Endothelial cell of umbilical vein (primary cell): ENCODE measurements around the gene SERPINE3. TPM values are rescaled to one million over a fixed set of nuclear protein-coding genes. Genes with fewer than 3 reads are reported as not detected.

Source experiments
- BruUV-seq: library from RNA; stranded (reverse); fragments of 400-500 nt; replicated peaks from 2 replicates; lab custom pipeline; 2021; lab: Mats Ljungman, UMichigan
- CTCF ChIA-PET: fragments of 300-600, 350-600 bp; sonication (Branson Sonifier 250); formaldehyde crosslinking; loops from one replicate; lab custom pipeline; 2021; ENCODE audit warnings: antibody characterized with exemption, inconsistent platforms; lab: Charles Lee
- POLR2A ChIA-PET: fragments of 300-600, 350-600 bp; sonication (Branson Sonifier 250); formaldehyde crosslinking; loops from one replicate; lab custom pipeline; 2021; ENCODE audit warnings: antibody characterized with exemption, inconsistent platforms; lab: Charles Lee
- DNase-seq: peaks from one replicate; pipeline ENCODE4 v3.0.0-alpha.2; 2011; ENCODE audit warnings: low read depth, low spot score
- FAIRE-seq: peaks from 2 replicates; lab custom pipeline; 2011; peaks lifted over from hg19 to GRCh38; lab: Jason Lieb, UNC
- H2AFZ ChIP-seq: 2 replicates; pipeline ENCODE4 v1.6.0; 2012; ENCODE audit warnings: low read depth, low read length, control low read depth, inconsistent platforms
- H3K27ac ChIP-seq: 2 replicates; pipeline ENCODE4 v1.5.1; 2011; ENCODE audit warnings: low read depth, mild to moderate bottlenecking, control low read depth, low read length, moderate library complexity; ENCODE audit not compliant: insufficient read depth
- H3K27me3 ChIP-seq, 2 experiments: 2 replicates each; pipeline versions ENCODE4 v1.6.0 to v1.6.1; 2011; ENCODE audit warnings: low read length in 2 of 2, mixed read lengths in 1 of 2; ENCODE audit not compliant: control insufficient read depth in 2 of 2, insufficient read depth in 2 of 2
- H3K36me3 ChIP-seq, 2 experiments: 2 replicates in 1 of 2; 3 replicates in 1 of 2; pipeline ENCODE4 v1.5.1; 2011; ENCODE audit warnings: low read length in 2 of 2, mild to moderate bottlenecking in 1 of 2, moderate library complexity in 1 of 2; ENCODE audit not compliant: control insufficient read depth in 2 of 2, insufficient read depth in 2 of 2; ENCODE audit errors: extremely low read depth in 1 of 2
- H3K4me1 ChIP-seq: 3 replicates; pipeline ENCODE4 v1.5.1; 2011; ENCODE audit warnings: mild to moderate bottlenecking, low read length; ENCODE audit not compliant: control insufficient read depth, insufficient read depth; ENCODE audit errors: extremely low read depth
- H3K4me2 ChIP-seq: 2 replicates; pipeline ENCODE4 v1.6.1; 2011; ENCODE audit warnings: low read length, control low read depth, mixed read lengths; ENCODE audit not compliant: insufficient read depth
- H3K4me3 ChIP-seq, 3 experiments: fragments of 200-600 bp in 1 of 3; sonication (generic), shearing (Covaris generic) in 1 of 3; replicated peaks in 1 of 3; 2 replicates each; pipeline ENCODE4 v1.5.1; 2011 to 2016; ENCODE audit warnings: control low read depth in 3 of 3, low read length in 3 of 3, mild to moderate bottlenecking in 2 of 3, inconsistent platforms in 1 of 3, low read depth in 1 of 3, moderate library complexity in 1 of 3; ENCODE audit not compliant: insufficient read depth in 1 of 3
- H3K79me2 ChIP-seq: 2 replicates; pipeline ENCODE4 v1.6.0; 2012; ENCODE audit warnings: low read length, inconsistent platforms; ENCODE audit not compliant: control insufficient read depth, insufficient read depth
- H3K9ac ChIP-seq: replicated peaks from 2 replicates; pipeline ENCODE3; 2011; ENCODE audit warnings: low read length, control low read depth; ENCODE audit not compliant: insufficient read depth; ENCODE audit errors: extremely low read depth
- H3K9me1 ChIP-seq: replicated peaks from 3 replicates; pipeline ENCODE4 v1.6.0; 2011; ENCODE audit warnings: mild to moderate bottlenecking, low read length; ENCODE audit not compliant: control insufficient read depth, insufficient read depth; ENCODE audit errors: extremely low read depth
- H3K9me3 ChIP-seq: replicated peaks from 2 replicates; pipeline ENCODE4 v1.5.1; 2012; ENCODE audit warnings: low read length, inconsistent platforms; ENCODE audit not compliant: control insufficient read depth, insufficient read depth
- H4K20me1 ChIP-seq: replicated peaks from 2 replicates; pipeline ENCODE3; 2011; ENCODE audit warnings: mild to moderate bottlenecking, low read length; ENCODE audit not compliant: control insufficient read depth, insufficient read depth; ENCODE audit errors: extremely low read depth
- CTCF ChIP-seq, 2 donors: IDR thresholded peaks; 1 replicate in 1 of 2; 2 replicates in 1 of 2; pipeline ENCODE4 v1.5.1; 2011; ENCODE audit warnings: low read length in 2 of 2, mild to moderate bottlenecking in 2 of 2, moderate library complexity in 2 of 2, control low read depth in 1 of 2, inconsistent platforms in 1 of 2, low read depth in 1 of 2; ENCODE audit not compliant: insufficient read depth in 1 of 2; ENCODE audit errors: extremely low read depth in 1 of 2
- EZH2 ChIP-seq: IDR thresholded peaks from 2 replicates; pipeline ENCODE4 v1.6.1; 2012; ENCODE audit warnings: borderline replicate concordance, low read depth, mild to moderate bottlenecking, moderate library complexity, low read length, inconsistent platforms; ENCODE audit not compliant: severe bottlenecking
- FOS ChIP-seq: IDR thresholded peaks from 2 replicates; pipeline ENCODE4 v1.6.1; 2011; ENCODE audit warnings: mild to moderate bottlenecking, low read length, moderate library complexity, borderline replicate concordance; ENCODE audit not compliant: insufficient read depth
- GATA2 ChIP-seq: IDR thresholded peaks from 2 replicates; pipeline ENCODE4 v1.7.0; 2011; ENCODE audit warnings: low read depth, mild to moderate bottlenecking, moderate library complexity, mixed read lengths, low read length; ENCODE audit not compliant: insufficient read length, insufficient read depth
- JUN ChIP-seq: IDR thresholded peaks from 2 replicates; pipeline ENCODE4 v1.6.1; 2011; ENCODE audit warnings: borderline replicate concordance, low read depth; ENCODE audit not compliant: insufficient read length, insufficient read depth
- MAX ChIP-seq: IDR thresholded peaks from 2 replicates; pipeline ENCODE4 v1.6.1; 2011; ENCODE audit not compliant: insufficient read depth, insufficient read length
- MYC ChIP-seq: IDR thresholded peaks from one replicate; pipeline ENCODE4 v1.6.1; 2011; ENCODE audit warnings: mild to moderate bottlenecking, low read depth, low read length
- POLR2A ChIP-seq: IDR thresholded peaks from 2 replicates; pipeline ENCODE4 v1.6.1; 2012; ENCODE audit warnings: low read depth, mild to moderate bottlenecking, control low read depth, low read length
- POLR2AphosphoS5 ChIP-seq: IDR thresholded peaks from 2 replicates; pipeline ENCODE4 v1.6.1; 2012; ENCODE audit warnings: low read depth, mild to moderate bottlenecking, control low read depth, low read length, moderate library complexity; ENCODE audit not compliant: insufficient read depth
- dilution Hi-C: fragments of 300-500 bp; cut with MboI; formaldehyde crosslinking; loops from one replicate; pipeline ENCODE4 v1.15.0; 2019; ENCODE audit warnings: low sequenced_read_pairs; ENCODE audit not compliant: extremely low pct_ligation_motif_present
- intact Hi-C: fragments of 100-400 bp; cut with micrococcal nuclease; formaldehyde crosslinking; loops from one replicate; pipeline ENCODE4 v1.10.0; 2022
- polyA plus RNA-seq, 4 experiments: library from polyadenylated mRNA; depleted of rRNA in 3 of 4; stranded (reverse) in 3 of 4; unstranded in 1 of 4; fragments of >200 nt; gene quantifications; 2 replicates each; pipeline versions ENCODE4 v1.2.1 to v1.2.3, GENCODE V29; 2011 to 2012; ENCODE audit warnings: missing spikeins in 1 of 4
- total RNA-seq: library from RNA; stranded (reverse); gene quantifications from 2 replicates; pipeline ENCODE4 v1.2.3, GENCODE V29; 2021

SERPINE3 gene
- total and polyA plus RNA-seq, 2 donors (not counting 3 experiments of a cell fraction or from before 2014, with no cell fraction given), result not detected

- no peak overlapping the region for H2AFZ ChIP-seq
- H3K4me2 ChIP-seq, result no peak overlapping the region
- intact Hi-C loops (no loop called here), dilution Hi-C loops (no loop called here)
- no peaks in the 10 kb centered on the region for H3K4me1 ChIP-seq
- no peaks in the 10 kb centered on the region for H3K27me3 ChIP-seq
- H3K9me1 ChIP-seq, result no peaks in the 10 kb centered on the region
- H3K9ac ChIP-seq, result no peak overlapping the region
- no peak for DNase-seq
- no peak overlapping the region for H3K4me3 ChIP-seq
- no peak for FAIRE-seq
- no peaks in the 10 kb centered on the region for H3K79me2 ChIP-seq
- no TSS peak for BruUV-seq
- H3K27ac ChIP-seq, result no peak overlapping the region
- no peaks in the 10 kb centered on the region for H4K20me1 ChIP-seq
- TF ChIP-seq GATA2, result no peak
- no peak for TF ChIP-seq MYC
- no peak for TF ChIP-seq FOS
- TF ChIP-seq POLR2A, result no peak
- TF ChIP-seq CTCF (IDR thresholded peaks at IDR 0.05; ENCODE audit: extremely low read depth in 1 of 2, insufficient read depth in 1 of 2, low read depth in 1 of 2, low read length in 2 of 2), result no peak
- TF ChIP-seq POLR2AphosphoS5, result no peak
- TF ChIP-seq MAX, result no peak
- no peak for TF ChIP-seq JUN
- TF ChIP-seq EZH2, result no peak
- H3K36me3 ChIP-seq, result no peaks in the 10 kb centered on the region
- CTCF ChIA-PET, result interaction anchor here (1.0 to 1.7 kb wide), 4 partner anchors 13 to 196 kb away, joined by 3 to 8 read pairs (median 6); no protein-coding TSS in a partner anchor
- no peaks in the 10 kb centered on the region for H3K9me3 ChIP-seq
- POLR2A ChIA-PET, result no interaction called here
These were observed 17.7 kb upstream of the SERPINE3 start for GRCh38 chr13:51321836-51322235.
